Prostate gland (tissue), 2 donors: ENCODE measurements around the gene CABLES1.

ENCODE experiments used
- POLR2A ChIP-seq: fragments of 450-650 bp; IDR thresholded peaks from one replicate; pipeline ENCODE4 v1.6.1; 2016; ENCODE audit warnings: antibody characterized with exemption, mild to moderate bottlenecking
- POLR2AphosphoS5 ChIP-seq: sonication (generic); formaldehyde crosslinking; IDR thresholded peaks from one replicate; pipeline ENCODE4 v1.6.1; 2017; ENCODE audit warnings: antibody characterized with exemption
- TF ChIP-seq, protein P1 (sequence below), 4 experiments: fragments of 200-600 bp in 2 of 4; fragments of 450-650 bp in 2 of 4; sonication (generic) in 2 of 4; IDR thresholded peaks; 1 replicate in 3 of 4; 2 replicates in 1 of 4; pipeline ENCODE4 v1.5.1; 2016 to 2019; ENCODE audit warnings: antibody characterized with exemption in 4 of 4, mild to moderate bottlenecking in 2 of 4, moderate library complexity in 2 of 4

DNA sequence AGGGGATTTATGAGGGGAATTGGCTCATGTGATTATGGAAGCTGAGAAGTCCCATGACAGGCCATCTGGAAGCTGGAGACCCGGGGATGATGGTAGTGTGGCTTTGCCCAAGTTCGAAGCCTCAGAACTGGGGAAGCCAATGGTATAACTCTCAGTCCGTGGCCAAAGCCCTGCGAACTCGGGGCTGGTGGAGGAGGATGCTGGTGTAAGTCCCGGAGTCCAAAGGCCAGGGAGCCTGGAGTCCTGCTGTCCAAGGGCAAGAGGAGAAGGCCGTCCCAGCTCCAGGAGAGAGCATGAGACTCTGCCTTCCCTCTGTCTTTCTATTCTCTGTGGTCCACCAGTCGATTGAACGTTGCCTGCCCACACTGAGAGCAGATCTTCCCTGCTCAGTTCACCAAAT lies 43.2 kb upstream of the CABLES1 start:
- TF ChIP-seq, protein P1, sequence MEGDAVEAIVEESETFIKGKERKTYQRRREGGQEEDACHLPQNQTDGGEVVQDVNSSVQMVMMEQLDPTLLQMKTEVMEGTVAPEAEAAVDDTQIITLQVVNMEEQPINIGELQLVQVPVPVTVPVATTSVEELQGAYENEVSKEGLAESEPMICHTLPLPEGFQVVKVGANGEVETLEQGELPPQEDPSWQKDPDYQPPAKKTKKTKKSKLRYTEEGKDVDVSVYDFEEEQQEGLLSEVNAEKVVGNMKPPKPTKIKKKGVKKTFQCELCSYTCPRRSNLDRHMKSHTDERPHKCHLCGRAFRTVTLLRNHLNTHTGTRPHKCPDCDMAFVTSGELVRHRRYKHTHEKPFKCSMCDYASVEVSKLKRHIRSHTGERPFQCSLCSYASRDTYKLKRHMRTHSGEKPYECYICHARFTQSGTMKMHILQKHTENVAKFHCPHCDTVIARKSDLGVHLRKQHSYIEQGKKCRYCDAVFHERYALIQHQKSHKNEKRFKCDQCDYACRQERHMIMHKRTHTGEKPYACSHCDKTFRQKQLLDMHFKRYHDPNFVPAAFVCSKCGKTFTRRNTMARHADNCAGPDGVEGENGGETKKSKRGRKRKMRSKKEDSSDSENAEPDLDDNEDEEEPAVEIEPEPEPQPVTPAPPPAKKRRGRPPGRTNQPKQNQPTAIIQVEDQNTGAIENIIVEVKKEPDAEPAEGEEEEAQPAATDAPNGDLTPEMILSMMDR (IDR thresholded peaks at IDR 0.05) = no peak
- no peak for TF ChIP-seq POLR2A
- no peak for TF ChIP-seq POLR2AphosphoS5
